Choroid plexus epithelial cell (primary cell): ENCODE data around the gene MRFAP1L1.

Source experiments
- DNase-seq: peaks from one replicate; pipeline ENCODE4 v3.0.0-alpha.2; 2010; ENCODE audit warnings: low read depth
- H3K4me3 ChIP-seq: 2 replicates; pipeline ENCODE4 v1.5.1; 2011; ENCODE audit warnings: low read depth, mild to moderate bottlenecking, control low read depth, low read length, moderate library complexity
- TF ChIP-seq, protein P1 (sequence below): conservative IDR thresholded peaks from 2 replicates; pipeline ENCODE4 v1.5.1; 2011; ENCODE audit warnings: low read depth, mild to moderate bottlenecking, control low read depth, inconsistent platforms, low read length, moderate library complexity

The MRFAP1L1 gene

DNA sequence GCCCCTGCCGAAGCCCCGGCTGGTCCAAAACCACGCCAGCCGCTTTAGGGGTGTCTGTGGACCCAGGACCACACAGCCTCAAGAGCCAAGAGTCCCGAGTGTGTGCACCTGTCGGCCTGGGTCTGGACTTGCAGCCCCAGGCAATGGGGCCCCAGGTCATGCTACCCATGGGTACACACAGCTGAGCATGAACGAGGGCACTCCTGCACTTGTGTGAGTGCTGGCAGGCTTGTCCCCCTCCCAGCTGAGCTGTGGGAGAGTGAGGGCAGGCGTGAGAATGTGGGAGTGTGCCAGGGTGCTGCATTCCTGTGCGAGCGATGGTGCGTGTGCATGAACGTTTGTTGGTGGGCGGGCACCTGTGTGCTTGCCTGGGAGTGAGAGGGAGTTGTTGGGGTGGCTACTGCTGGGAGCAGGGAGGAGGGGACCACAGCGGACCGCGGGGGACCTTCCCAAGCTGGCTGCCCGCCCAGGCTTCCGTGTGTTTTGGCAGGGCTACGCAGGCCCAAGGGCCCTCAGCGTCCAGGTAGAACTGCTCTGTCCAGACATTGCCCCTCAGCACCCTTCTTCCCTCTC lies 37.1 kb upstream of the MRFAP1L1 start:
- H3K4me3 ChIP-seq: no peak overlapping the region
- no peak for DNase-seq
- TF ChIP-seq, protein P1, sequence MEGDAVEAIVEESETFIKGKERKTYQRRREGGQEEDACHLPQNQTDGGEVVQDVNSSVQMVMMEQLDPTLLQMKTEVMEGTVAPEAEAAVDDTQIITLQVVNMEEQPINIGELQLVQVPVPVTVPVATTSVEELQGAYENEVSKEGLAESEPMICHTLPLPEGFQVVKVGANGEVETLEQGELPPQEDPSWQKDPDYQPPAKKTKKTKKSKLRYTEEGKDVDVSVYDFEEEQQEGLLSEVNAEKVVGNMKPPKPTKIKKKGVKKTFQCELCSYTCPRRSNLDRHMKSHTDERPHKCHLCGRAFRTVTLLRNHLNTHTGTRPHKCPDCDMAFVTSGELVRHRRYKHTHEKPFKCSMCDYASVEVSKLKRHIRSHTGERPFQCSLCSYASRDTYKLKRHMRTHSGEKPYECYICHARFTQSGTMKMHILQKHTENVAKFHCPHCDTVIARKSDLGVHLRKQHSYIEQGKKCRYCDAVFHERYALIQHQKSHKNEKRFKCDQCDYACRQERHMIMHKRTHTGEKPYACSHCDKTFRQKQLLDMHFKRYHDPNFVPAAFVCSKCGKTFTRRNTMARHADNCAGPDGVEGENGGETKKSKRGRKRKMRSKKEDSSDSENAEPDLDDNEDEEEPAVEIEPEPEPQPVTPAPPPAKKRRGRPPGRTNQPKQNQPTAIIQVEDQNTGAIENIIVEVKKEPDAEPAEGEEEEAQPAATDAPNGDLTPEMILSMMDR: no peak

DNA sequence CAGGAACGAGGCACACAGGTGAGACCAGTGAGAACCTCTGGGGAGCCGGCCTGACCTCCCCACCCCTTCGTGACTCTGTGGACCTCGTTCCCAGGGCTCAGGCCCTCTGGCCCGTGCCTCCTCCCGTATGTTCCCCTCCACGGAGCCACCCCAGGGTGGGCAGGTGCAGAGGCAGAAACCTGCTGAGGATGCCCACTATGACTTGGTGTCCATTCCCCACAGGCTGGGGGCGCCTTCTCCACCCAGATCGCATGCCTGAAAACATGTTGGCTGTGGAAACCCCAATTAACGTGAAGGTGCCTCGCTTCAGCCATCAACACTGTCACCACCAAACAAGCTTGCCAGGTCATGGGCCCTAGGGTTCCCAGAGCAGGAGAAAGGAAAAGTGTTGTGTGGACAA lies 33.3 kb upstream of the MRFAP1L1 start:
- DNase-seq: no peak
- H3K4me3 ChIP-seq: no peak overlapping the region
- TF ChIP-seq, protein P1: no peak

DNA sequence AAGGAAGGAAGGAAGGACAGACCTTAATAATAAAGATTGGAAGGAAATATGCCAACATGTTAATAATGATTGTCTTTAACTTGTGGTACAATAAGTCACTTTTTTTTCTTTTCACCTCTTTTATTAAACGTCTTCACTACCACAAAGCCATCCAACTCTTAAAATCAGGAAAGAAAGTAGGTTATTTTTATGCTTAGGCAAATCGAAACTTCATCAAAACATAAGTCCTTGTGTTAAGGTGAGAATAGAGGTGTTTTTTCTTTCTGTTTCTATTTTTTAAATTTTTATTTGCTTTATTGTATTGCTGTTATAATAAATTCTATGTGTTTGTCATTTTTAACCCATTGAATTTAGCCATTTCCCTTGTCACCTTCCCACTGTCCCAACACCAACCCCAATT lies 32.8 kb upstream of the MRFAP1L1 start:
- no peak for DNase-seq
- TF ChIP-seq, protein P1: no peak
- H3K4me3 ChIP-seq: no peak overlapping the region

DNA sequence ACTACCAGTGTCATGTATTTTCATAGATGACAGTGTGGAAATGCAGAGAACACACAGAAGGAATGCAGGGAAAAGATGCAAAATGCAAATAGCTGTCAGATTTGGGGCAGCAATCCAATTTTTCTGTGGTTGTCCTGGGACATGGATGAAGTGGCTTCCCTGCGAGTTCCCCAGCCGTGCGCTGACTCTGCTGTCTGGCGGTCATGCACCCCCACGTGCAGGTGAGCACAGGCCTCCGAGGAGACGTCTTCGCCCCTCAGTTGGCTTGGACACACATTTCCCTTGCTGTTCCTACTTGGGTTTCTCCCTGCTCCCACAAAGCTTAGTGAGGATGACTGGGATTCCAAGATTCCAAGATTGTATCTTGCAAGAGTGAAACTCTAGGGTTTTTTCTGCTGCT lies 30.7 kb upstream of the MRFAP1L1 start:
- TF ChIP-seq, protein P1: no peak
- no peak overlapping the region for H3K4me3 ChIP-seq
- no peak for DNase-seq

DNA sequence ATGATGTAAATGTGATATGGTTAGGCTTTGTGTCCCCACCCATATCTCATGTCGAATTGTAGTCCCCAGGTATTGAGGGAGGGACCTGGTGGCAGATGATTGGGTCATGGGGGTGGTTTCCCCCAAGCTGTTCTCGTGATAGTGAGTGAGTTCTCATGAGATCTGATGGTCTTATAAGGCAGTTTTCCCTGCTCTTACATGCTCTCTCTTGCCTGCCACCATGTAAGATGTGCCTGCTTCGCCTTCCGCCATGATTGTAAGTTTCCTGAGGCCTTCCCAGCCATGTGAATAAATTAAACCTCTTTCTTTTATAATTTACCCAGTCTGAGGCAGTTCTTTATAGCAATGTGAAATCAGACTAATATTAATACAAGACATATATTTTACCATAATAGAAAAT lies 30.3 kb upstream of the MRFAP1L1 start:
- no peak for DNase-seq
- TF ChIP-seq, protein P1: no peak
- H3K4me3 ChIP-seq: no peak overlapping the region

DNA sequence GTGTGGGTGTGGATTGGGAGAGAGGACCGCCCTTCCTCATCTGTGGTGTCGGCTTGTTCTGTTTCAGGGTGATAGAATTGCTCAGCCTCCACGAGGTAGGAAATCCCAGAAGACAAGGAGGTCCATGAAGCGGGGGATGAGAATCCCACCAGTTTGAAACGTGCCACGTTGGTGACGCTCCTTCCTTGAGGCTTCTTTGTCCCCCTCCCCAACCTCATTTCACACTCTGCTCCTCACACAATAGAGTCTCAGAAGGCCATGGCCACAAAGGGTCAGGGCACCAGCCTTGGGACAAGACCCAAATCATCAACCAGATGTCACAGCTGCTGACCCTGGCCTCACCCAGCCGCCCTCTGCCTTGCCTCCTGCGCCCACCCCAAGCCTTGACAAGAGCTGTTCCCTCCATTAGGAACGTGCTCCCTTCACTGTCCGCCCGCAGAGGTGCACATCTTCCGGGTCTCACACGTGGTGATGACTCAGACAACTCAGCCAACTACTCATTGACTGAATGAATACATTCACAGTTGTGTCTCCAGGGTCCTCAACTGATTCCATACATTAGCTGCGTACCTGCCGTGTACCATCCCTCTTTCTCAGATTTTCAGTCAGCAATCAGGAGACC lies 24.6 kb upstream of the MRFAP1L1 start:
- DNase-seq: no peak
- TF ChIP-seq, protein P1: no peak
- H3K4me3 ChIP-seq: no peak overlapping the region
